CD4-positive, alpha-beta T cell treated with Interleukin-17A for 1 hour (primary cell): ENCODE data around the gene PJA2.
"Not testable (repeated sequence)": the region's sequence is repeated elsewhere in the genome, so short reads cannot be mapped to it uniquely, and the experiment has no call there.

Experiments
- DNase-seq: peaks from one replicate; pipeline ENCODE4 v3.0.0-alpha.2; 2020

Gene PJA2

GRCh38 chr5:109305352-109305751, 104.4 kb downstream of the PJA2 start:
- DNase-seq = no peak

- DNase-seq = no peak
Measured at GRCh38 chr5:109304309-109304708, 105.5 kb downstream of the PJA2 start.

GRCh38 chr5:109300367-109300766, 109.4 kb downstream of the PJA2 start:
- no peak for DNase-seq

- DNase-seq = no peak
Measured at GRCh38 chr5:109299557-109299956, 110.2 kb downstream of the PJA2 start.

- no peak for DNase-seq
Measured at GRCh38 chr5:109298794-109299193, 111.0 kb downstream of the PJA2 start.

GRCh38 chr5:109297900-109298299, 111.9 kb downstream of the PJA2 start:
- DNase-seq = no peak

- DNase-seq = no peak
Measured at GRCh38 chr5:109291090-109291489, 118.7 kb downstream of the PJA2 start.

GRCh38 chr5:109290231-109290630, 119.5 kb downstream of the PJA2 start:
- no peak for DNase-seq

- DNase-seq = not testable (repeated sequence)
Measured at GRCh38 chr5:109286628-109287027, 123.1 kb downstream of the PJA2 start.
